Fibroblast of pulmonary artery (primary cell): ENCODE measurements around the gene PPP2R5C.

Experiments
- DNase-seq: peaks from one replicate; pipeline ENCODE4 v3.0.0-alpha.2; 2010; ENCODE audit warnings: low read depth
- H3K4me3 ChIP-seq: replicated peaks from 2 replicates; pipeline ENCODE4 v1.5.1; 2011; ENCODE audit warnings: low read depth, mild to moderate bottlenecking, control low read depth, low read length, moderate library complexity
- CTCF ChIP-seq: IDR thresholded peaks from 2 replicates; pipeline ENCODE4 v1.5.1; 2011; ENCODE audit warnings: mild to moderate bottlenecking, control low read depth, low read length, inconsistent platforms; ENCODE audit errors: missing control alignments

Gene PPP2R5C

GRCh38 chr14:101898416-101898815 is 136.9 kb downstream of the PPP2R5C start:
- no peak for DNase-seq
- no peak overlapping the region for H3K4me3 ChIP-seq
- TF ChIP-seq CTCF, result no peak

- H3K4me3 ChIP-seq, result no peak overlapping the region
- TF ChIP-seq CTCF, result no peak
- no peak for DNase-seq
Measured at GRCh38 chr14:101899263-101899662, 137.8 kb downstream of the PPP2R5C start.

GRCh38 chr14:101900253-101900652 is 138.7 kb downstream of the PPP2R5C start:
- TF ChIP-seq CTCF, result no peak
- no peak overlapping the region for H3K4me3 ChIP-seq
- no peak for DNase-seq

GRCh38 chr14:101903111-101903561 is 141.6 kb downstream of the PPP2R5C start:
- no peak overlapping the region for H3K4me3 ChIP-seq
- no peak for DNase-seq
- no peak for TF ChIP-seq CTCF

GRCh38 chr14:101905614-101906013 is 144.1 kb downstream of the PPP2R5C start:
- no peak for TF ChIP-seq CTCF
- no peak for DNase-seq
- H3K4me3 ChIP-seq, result no peak overlapping the region

GRCh38 chr14:101906645-101907044 is 145.1 kb downstream of the PPP2R5C start:
- no peak for TF ChIP-seq CTCF
- no peak overlapping the region for H3K4me3 ChIP-seq
- DNase-seq, result no peak

- H3K4me3 ChIP-seq, result no peak overlapping the region
- DNase-seq, result no peak
- TF ChIP-seq CTCF, result no peak
Measured at GRCh38 chr14:101907619-101908018, 146.1 kb downstream of the PPP2R5C start.
